ENCODE data around the gene GHRHR. TPM values are rescaled to one million over a fixed set of nuclear protein-coding genes. Genes with fewer than 3 reads are reported as not detected.
A peak's percentile ranks its signal among the peaks of the same experiment; 100 is the strongest.

Gene GHRHR
- not detected for total RNA-seq
- long read RNA-seq = 0 reads

DNA sequence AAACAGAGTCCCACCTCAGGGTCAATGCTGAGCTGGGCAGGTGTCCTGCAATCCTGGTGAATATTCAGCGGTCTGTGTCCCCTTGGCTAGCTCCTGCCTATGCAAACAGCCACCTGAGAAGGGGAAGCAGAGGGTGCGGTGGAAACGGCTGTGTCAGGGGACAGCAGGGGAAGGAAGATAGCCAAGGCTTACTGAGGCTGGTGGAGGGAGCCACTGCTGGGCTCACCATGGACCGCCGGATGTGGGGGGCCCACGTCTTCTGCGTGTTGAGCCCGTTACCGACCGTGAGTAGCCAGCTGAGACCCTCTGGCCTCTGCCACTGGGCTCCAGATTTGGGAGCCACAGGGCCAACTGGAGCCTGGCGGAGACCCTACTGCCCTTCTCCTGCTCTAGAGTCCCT is at the start of gene GHRHR:
TSS of gene GHRHR (plus strand) at position 112 of the 400 bp plus-strand sequence. CDS start at position 228, 116 bp downstream.
- ATAC-seq (no peak), DNase-seq (no peak)
- intact Hi-C loops (cut with DNase I) = no loop called here

DNA sequence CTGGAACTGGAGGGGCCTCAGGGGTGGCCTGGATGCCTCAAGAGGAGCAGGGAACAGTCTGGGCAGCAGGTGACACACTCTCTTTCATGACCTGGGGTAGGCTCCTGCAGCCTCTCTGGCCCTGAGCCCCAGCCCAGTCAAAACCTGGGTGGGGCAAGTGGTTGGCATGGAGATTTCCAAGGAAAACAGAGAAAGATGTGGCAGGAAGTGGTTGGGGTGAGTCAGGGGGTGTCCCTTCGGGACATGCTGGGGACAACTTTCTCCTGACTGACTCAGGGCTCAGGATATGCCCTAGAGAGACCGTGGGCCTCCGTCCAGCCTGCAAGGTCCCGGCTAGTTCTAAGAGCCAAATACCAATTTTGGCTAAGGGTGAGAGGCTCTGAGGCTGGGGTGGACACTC is 49.2 kb upstream of the GHRHR start:
- ATAC-seq (peak in 1 of 2 donors; percentile 5), DNase-seq (peak; percentile 63)
- intact Hi-C loops (cut with DNase I) = no loop called here

DNA sequence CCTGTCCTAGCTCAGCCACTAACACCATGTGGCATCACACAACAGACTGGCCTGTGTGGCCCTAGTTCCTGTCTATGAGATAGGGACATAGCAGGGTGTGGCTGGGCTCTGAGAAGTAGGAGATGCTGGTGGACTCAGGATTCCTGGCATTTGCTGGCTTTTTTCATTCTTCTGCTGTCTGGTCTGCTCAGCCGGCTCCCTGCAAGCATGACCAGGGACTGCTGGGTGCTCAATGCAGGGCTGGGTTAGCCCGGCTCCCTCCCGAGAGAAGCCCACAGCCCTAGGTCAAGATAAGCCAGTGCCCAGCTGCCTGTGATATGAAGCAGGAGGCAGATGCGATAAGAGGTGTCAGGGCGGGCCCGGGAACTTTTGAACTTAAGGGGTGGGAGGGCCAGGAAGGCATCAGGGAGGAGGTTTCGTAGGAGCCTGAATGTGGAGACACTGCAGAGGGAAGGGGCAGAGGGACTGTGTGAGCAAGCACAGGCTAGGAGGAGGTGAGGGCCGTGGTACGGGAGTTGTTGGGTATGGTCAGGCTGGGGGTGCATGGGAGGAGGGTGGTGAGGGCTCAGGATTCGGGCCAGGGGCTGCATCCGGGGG is 48.6 kb upstream of the GHRHR start:
- ATAC-seq (peak in 1 of 2 donors; percentile 24), DNase-seq (peak; percentile 52)
- intact Hi-C loops (cut with DNase I) = no loop called here

DNA sequence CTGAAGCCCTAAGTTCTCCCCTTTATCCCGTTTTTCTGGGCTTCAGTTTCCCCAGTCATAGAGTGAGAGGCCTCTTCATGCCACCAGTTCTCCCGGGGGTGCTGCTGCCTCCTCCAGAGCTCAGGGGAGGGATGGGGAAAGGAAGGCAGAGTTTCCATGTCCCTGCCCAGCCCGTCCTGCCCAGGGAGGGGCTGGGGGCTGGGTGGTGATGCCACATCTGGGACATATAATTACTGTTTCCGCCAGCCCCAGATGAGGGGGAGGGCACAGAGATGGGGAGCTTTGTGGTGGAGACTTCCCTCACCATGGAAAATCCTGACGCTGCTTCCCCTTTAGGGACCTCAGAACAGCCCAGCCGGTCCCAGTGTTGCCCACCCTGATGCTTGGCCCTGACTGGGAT is 48.0 kb upstream of the GHRHR start:
- intact Hi-C loops (cut with DNase I) = no loop called here
- DNase-seq (peak; percentile 23), ATAC-seq (no peak)

DNA sequence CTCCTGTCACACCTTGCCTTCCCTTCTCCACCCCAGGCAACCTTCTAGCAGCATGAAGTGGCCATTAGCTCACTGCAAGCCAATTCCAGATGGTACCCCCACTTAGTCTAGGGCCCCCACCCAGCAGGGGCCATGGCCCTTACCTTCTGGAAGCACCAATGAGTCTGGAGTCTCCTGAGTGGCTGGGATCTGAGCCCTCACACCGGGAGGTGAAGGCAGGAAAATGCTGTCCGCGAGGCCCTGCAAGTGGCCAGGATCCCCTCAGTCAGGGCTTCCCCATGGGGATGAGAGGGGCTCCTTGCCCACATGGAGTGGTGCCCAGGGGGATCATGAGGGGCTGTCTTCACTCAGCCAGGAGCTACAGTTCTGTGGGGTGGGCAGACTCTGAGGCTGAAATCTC is 47.5 kb upstream of the GHRHR start:
- DNase-seq (no peak), ATAC-seq (no peak)
- intact Hi-C loops (cut with DNase I) = no loop called here

DNA sequence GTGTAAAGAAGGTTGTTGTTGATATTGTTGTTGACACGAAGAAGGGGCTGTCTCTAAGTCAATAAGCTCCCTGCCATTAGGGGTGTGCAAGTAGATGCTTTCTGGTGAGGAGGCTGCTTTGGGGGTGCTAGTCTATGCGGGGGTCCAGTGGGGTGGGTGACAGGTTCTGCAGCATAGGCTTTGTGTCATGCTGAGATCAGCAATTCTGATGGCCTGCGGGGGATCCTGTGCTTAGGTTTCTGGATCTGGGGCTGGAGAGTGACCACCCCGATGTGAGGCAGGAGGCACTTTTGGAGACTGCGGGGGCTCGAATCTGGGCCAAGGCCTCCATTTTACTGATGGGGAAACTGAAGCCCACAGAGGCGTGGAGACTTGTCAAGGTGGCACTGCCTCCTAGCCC is 47.0 kb upstream of the GHRHR start:
- no peak for ATAC-seq
- no peak for DNase-seq
- intact Hi-C loops (cut with DNase I) = no loop called here

DNA sequence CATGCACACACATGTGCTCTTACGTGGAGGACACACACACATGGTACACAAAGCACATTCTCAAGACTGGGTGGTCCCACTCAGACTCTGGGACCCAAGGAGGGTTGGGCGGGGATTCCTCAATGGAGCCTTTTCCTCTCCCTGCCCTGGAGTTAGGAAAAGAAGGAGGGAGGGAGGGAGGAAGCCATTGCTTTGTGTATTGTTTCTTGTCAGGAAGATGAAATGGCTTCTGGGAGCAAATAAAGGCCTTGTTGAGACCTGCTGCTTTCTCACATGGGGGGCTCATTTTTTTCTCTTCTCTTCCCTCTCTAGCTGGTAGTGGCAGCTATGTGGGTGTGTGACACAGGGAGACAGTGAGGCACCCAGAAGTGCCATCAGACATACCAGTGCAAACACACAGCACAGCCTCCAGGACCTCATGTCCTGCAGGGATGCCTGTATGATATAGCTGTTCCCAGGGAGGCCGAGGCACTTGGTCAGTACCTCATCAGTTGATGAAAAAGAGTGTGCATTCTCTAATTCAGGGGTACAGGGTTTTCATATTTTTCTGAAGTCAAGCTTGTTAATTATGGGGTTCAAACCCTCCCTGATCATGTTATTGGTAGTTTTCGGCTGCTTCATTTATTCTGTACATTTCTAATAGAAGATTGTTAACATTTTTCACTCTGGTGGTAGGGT is 46.4 kb upstream of the GHRHR start:
- intact Hi-C loops (cut with DNase I) = no loop called here
- peak; percentile 13 for DNase-seq

DNA sequence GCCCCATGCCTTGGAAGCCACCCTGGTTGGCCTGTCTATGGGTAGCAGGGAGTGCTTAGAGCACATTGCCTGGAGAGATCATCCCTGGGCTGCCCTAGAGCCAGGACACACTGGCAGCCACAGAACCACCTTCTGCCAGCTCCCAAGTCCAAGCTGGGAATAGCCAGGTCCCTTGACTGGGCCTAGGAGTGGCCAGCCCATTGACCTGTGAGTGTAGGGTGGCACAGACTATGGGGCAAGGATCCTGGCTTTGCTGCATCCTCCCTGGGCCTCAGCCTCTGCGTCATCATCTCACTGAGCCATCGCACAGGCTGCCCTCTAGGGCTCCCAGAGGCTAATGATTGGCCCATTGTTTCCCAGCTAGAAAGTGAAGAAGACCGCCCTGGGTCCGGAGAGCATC is 45.1 kb upstream of the GHRHR start:
- peak; percentile 18 for DNase-seq
- no peak for ATAC-seq
- intact Hi-C loops (cut with DNase I) = no loop called here

More for the DNA sequence above, 46.4 kb upstream of the GHRHR start:
- ATAC-seq = no peak

DNA sequence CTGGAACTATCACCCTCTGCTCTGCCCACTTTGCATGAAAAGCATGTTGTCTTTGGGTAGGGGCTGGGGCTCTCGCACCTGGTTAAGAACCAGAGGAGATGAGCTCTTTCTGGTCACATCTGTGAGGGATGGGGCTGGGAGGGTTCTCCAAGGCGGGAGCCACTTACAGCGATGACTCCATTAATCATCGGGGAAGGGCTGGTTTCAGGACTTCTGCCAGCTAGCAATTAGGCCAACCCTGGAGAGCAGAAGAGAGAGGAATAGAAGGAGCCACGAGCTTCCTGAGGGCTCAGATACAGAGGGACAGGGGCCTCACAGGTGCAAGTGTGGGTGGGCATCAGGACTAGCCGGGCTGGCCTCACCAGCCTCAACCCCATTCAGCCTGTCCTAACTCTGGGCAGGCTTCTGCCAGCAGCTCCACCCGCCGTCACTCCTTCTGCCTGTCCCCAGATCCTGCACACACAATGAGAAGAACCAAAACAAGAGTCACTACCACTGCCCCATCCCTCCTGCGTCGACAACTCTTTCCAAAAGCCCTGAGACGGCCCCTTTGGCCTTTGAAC is 43.7 kb upstream of the GHRHR start:
- peak; percentile 36 for DNase-seq
- peak; percentile 6 to 26 for ATAC-seq
- intact Hi-C loops (cut with DNase I) = no loop called here

DNA sequence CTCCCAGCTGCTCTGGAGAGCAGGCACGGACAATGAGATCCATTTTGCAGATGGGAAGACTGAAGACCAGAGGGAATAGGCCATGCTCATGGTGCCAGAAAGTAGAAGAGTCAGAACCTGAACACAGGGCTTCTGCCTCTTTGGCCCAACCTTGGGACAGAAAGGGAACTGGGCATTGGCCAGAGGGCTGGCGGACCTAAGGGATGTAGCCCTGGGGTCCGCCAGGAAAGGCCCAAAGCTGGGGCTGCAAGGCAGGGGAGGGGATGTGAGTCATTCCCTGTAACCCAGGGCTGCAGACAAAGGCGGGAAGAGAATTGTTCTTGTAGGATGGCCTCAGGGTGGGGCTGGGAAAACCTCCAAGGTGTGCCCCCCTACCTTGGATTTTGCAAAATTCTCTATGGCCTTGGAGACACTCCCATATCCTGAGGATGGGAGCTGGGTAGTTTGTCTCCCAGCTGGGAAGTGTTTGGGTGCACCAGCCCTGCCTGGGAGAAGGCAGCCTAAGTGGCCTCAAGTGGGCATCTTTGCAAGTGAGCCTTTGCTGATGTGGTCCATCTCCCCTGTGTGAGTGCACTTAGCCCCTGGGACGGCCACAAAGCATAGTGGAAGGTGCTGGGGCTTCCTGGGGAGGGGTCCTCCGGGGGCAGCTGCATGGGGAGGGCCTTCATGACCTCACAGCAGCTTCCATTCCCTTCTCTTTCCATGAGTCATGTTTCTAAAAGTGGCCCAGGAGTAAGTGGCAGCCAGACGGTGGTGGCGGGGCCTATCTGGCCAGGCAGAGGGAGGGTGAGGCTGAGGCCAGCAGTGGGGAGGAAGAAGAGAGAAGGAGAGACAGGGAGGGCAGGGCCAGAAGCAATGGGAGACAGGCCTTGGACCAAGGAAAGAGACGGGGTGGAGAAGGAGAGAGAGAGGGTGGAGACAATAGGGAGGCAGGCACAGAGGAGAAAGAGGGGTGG is 42.9 kb upstream of the GHRHR start:
- peak; percentile 67 for DNase-seq
- ATAC-seq = peak; percentile 78 to 79
- intact Hi-C loops (cut with DNase I) = no loop called here

DNA sequence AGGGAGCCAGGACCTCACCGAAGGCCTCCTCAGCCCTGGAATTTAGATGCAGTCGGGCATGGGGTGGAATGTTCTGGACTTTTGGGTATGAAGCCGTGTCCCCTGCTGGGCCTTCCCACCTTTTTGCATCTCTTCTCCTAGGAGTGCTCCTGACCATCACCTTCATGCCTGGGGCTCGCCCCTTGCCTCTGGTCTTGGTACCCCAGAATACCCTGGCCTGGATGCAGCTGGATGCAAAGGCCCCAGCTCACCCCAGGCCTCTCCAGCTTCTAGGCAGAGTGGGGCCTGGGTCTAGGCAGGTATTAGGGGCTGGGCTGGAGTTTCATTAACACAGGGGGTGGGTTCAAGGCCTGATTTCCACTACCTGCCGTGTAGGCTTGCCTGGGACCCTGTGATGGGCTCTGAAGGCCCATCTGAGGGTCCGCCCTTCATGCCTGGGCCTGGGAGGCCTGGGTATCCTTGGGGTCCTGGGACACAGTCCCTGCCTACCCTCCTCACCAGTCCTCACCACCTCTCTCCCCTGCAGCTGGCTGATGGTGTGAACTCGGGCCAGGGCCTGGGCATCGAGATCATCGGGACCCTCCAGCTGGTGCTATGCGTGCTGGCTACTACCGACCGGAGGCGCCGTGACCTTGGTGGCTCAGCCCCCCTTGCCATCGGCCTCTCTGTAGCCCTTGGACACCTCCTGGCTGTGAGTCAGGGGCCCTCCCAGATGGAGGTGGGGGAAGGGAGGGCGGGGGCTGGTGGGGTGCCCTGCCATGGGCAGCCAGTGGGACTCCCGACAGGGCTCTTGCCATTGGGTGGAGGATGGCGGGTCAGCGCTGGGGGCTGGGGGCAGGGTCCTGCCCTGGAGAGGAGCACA is 42.0 kb upstream of the GHRHR start:
- ATAC-seq = no peak
- intact Hi-C loops (cut with DNase I) = no loop called here
- peak; percentile 31 for DNase-seq

DNA sequence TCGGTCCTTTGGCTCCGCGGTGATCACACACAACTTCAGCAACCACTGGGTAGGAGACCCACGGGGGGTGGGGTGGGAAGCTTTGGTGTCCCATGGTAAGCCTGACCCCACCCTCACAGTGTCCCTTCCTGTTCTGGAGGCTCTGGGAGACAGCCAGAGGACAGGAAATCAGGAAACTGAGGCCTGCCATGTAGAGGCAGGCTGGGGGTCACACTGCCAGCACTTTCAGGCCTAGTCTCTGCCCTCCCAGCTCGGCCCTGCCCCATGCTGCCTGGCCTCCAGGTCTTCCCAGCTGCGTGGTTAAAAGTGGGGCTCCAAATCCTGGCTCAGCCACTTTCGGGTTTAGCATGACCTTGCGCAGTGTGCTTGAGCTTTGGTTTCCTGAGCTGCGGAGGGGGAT is 41.2 kb upstream of the GHRHR start:
- DNase-seq (peak; percentile 23), ATAC-seq (no peak)
- intact Hi-C loops (cut with DNase I) = no loop called here

DNA sequence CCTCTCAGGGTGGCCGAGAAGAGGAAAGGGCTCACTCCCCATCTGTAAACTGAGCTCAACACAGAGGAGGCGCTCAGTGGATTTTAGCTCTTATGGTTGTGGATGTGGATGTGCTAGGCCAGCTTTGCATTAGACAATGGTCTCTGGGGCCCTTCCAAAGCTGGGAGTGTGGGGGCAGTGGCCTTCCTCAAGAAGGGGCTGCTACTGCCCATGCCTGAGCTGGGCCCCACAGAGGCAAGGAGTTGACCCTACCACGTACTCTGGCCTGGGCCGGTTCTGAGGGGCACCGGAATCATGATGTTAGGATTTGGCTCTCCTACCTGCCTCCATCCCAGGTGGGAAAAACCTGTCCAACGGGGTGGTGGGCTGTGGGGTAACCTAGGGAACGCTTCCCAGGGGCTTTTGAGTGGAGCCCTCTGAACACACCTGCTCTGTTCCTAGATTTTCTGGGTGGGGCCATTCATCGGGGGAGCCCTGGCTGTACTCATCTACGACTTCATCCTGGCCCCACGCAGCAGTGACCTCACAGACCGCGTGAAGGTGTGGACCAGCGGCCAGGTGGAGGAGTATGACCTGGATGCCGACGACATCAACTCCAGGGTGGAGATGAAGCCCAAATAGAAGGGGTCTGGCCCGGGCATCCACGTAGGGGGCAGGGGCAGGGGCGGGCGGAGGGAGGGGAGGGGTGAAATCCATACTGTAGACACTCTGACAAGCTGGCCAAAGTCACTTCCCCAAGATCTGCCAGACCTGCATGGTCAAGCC is 40.6 kb upstream of the GHRHR start:
- no peak for DNase-seq
- intact Hi-C loops (cut with DNase I) = no loop called here
- no peak for ATAC-seq

DNA sequence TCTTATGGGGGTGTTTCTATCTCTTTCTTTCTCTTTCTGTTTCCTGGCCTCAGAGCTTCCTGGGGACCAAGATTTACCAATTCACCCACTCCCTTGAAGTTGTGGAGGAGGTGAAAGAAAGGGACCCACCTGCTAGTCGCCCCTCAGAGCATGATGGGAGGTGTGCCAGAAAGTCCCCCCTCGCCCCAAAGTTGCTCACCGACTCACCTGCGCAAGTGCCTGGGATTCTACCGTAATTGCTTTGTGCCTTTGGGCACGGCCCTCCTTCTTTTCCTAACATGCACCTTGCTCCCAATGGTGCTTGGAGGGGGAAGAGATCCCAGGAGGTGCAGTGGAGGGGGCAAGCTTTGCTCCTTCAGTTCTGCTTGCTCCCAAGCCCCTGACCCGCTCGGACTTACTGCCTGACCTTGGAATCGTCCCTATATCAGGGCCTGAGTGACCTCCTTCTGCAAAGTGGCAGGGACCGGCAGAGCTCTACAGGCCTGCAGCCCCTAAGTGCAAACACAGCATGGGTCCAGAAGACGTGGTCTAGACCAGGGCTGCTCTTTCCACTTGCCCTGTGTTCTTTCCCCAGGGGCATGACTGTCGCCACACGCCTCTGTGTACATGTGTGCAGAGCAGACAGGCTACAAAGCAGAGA is 39.9 kb upstream of the GHRHR start:
- intact Hi-C loops (cut with DNase I) = no loop called here
- no peak for DNase-seq
- ATAC-seq = no peak

DNA sequence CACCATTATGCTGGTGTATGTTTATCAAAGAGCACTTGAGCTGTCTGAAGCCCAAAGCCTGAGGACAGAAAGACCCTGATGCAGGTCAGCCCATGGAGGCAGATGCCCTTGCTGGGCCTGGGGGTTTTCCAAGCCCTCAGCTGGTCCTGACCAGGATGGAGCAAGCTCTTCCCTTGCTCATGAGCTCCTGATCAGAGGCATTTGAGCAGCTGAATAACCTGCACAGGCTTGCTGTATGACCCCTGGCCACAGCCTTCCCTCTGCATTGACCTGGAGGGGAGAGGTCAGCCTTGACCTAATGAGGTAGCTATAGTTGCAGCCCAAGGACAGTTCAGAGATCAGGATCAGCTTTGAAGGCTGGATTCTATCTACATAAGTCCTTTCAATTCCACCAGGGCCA is 39.1 kb upstream of the GHRHR start:
- no peak for DNase-seq
- intact Hi-C loops (cut with DNase I) = no loop called here

DNA sequence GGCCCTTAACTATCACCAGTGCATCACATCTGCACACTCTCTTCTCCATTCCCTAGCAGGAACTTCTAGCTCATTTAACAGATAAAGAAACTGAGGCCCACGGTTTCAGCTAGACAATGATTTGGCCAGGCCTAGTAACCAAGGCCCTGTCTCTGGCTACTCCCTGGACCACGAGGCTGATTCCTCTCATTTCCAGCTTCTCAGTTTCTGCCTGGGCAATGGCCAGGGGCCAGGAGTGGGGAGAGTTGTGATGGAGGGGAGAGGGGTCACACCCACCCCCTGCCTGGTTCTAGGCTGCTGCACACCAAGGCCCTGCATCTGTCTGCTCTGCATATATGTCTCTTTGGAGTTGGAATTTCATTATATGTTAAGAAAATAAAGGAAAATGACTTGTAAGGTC is 38.6 kb upstream of the GHRHR start:
- ATAC-seq (no peak), DNase-seq (no peak)
- intact Hi-C loops (cut with DNase I) = no loop called here

More for the DNA sequence above, 39.1 kb upstream of the GHRHR start:
- no peak for ATAC-seq

DNA sequence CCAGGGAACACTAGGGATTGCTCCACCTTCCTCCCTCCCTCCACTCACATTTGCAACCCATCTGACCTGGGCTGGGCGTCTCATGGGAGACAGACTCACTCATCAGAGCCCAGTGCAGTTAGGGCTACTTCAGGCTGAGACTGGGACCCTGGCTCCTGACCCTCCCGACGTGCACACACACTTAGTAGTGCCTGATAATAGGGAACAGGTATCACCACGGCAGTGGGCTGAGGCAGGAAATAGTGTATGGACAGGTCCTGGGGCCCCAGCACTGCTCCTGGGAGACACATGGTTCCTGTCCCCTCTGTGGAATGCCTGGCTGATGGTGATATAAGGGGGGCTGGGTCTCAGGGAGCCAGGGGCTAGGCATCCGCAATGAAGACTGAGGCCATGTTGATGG is 37.8 kb upstream of the GHRHR start:
- peak in 1 of 2 donors; percentile 1 for ATAC-seq
- DNase-seq = no peak
- intact Hi-C loops (cut with DNase I) = no loop called here

DNA sequence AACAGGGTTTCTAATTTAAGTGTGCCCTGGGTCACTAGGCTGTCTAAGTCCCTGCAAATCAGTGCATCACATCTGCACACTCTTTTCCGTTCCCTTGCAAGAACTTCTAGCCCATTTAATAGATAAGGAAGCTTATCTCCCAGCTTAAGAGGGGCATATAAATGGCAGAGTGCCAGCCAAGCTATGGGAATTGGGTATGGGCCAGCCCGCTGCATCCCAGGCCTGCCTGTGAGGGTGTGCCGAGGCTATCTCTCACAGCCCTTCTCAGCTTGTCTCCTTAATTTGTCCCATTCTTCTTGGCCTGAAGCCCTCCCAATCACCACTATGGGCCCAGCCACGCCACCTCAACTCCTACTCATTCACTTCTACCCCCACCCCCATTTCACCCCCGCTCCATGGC is 37.4 kb upstream of the GHRHR start:
- peak in 1 of 2 donors; percentile 7 for ATAC-seq
- DNase-seq = peak; percentile 21
- intact Hi-C loops (cut with DNase I) = no loop called here
